Activated CD8-positive, alpha-beta T cell treated with anti-CD3 and anti-CD28 coated beads for 36 hours (primary cell): ENCODE data around the gene MIPOL1. TPM values are rescaled to one million over a fixed set of nuclear protein-coding genes. Genes with fewer than 3 reads are reported as not detected.

Experiments
- ATAC-seq: fragments of 200-7000 bp; cut with Tn5 transposase; one replicate; pipeline ENCODE4 v1.10.0; 2021; ENCODE audit warnings: mild to moderate bottlenecking, moderate library complexity
- CTCF ChIA-PET: fragments of 350-600 bp; sonication (Branson Sonifier 250); formaldehyde crosslinking; loops from one replicate; lab custom pipeline; 2021; ENCODE audit warnings: antibody characterized with exemption; lab: Charles Lee
- POLR2A ChIA-PET: fragments of 350-600 bp; sonication (Branson Sonifier 250); formaldehyde crosslinking; loops from one replicate; lab custom pipeline; 2021; ENCODE audit warnings: antibody characterized with exemption; lab: Charles Lee
- DNase-seq: peaks from one replicate; pipeline ENCODE4 v3.0.0-alpha.2; 2020
- H3K27ac Mint-ChIP-seq: one replicate; pipeline ENCODE4 v1.8.0; 2021; ENCODE audit warnings: mild to moderate bottlenecking, mixed read lengths
- H3K27me3 Mint-ChIP-seq: one replicate; pipeline ENCODE4 v1.8.0; 2021; ENCODE audit warnings: mixed read lengths
- H3K36me3 Mint-ChIP-seq: one replicate; pipeline ENCODE4 v1.8.0; 2021; ENCODE audit warnings: low read depth, mixed read lengths
- H3K4me1 Mint-ChIP-seq: one replicate; pipeline ENCODE4 v1.8.0; 2021; ENCODE audit warnings: low read depth, mixed read lengths
- H3K4me3 Mint-ChIP-seq: one replicate; pipeline ENCODE4 v1.8.0; 2021; ENCODE audit warnings: mild to moderate bottlenecking, moderate library complexity, mixed read lengths
- H3K9me3 Mint-ChIP-seq: one replicate; pipeline ENCODE4 v1.8.0; 2021; ENCODE audit warnings: mixed read lengths
- intact Hi-C: fragments of 100-400 bp; cut with micrococcal nuclease; formaldehyde crosslinking; loops from one replicate; pipeline ENCODE4 v1.10.0; 2022
- total RNA-seq, 2 experiments: library from RNA; stranded (reverse); gene quantifications; one replicate each; pipeline ENCODE4 v1.2.3, GENCODE V29; 2021
- TF ChIP-seq, protein P1 (sequence below): fragments of 200-600 bp; IDR thresholded peaks from one replicate; pipeline ENCODE4 v1.8.0; 2022; ENCODE audit warnings: antibody characterized with exemption, mild to moderate bottlenecking

Gene MIPOL1
- total RNA-seq, 2 experiments from 2014 or later = not detected

DNA sequence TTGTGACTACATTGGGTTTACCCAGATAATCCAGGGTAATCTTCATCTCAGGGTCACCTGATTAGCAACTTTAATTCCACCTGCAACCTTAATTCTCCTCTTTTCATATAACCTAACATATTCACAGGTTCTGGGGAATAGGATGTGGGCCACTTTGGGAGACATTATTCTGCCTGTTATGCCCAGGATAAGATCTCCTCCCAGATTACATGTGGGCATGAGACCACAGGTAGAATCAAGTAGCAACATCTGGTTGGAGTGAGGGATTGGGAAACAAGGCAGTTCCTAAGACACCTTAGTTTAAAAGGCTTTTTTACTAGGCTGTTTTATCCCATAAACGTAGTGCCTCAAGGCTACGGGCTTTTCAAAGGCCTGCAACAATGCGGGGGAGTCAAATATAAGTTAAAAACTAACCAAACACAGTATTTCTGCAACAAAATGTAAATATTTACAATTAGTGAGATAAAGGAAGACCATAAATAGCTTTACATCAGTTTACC lies 215.8 kb downstream of the MIPOL1 start:
- no peaks in the 10 kb centered on the region for H3K27me3 Mint-ChIP-seq
- ChIA-PET POLR2A (no interaction called here), CTCF (no interaction called here)
- peaks cover 2% of the 10 kb centered on the region for H3K9me3 Mint-ChIP-seq
- no peaks in the 10 kb centered on the region for H3K36me3 Mint-ChIP-seq
- TF ChIP-seq, protein P1, sequence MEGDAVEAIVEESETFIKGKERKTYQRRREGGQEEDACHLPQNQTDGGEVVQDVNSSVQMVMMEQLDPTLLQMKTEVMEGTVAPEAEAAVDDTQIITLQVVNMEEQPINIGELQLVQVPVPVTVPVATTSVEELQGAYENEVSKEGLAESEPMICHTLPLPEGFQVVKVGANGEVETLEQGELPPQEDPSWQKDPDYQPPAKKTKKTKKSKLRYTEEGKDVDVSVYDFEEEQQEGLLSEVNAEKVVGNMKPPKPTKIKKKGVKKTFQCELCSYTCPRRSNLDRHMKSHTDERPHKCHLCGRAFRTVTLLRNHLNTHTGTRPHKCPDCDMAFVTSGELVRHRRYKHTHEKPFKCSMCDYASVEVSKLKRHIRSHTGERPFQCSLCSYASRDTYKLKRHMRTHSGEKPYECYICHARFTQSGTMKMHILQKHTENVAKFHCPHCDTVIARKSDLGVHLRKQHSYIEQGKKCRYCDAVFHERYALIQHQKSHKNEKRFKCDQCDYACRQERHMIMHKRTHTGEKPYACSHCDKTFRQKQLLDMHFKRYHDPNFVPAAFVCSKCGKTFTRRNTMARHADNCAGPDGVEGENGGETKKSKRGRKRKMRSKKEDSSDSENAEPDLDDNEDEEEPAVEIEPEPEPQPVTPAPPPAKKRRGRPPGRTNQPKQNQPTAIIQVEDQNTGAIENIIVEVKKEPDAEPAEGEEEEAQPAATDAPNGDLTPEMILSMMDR = no peak
- ATAC-seq (no peak), DNase-seq (no peak)
- no peak overlapping the region for H3K4me3 Mint-ChIP-seq
- H3K4me1 Mint-ChIP-seq = no peaks in the 10 kb centered on the region
- H3K27ac Mint-ChIP-seq = no peak overlapping the region
- intact Hi-C loops = no loop called here

GRCh38 chr14:37416264-37416663 lies 218.5 kb downstream of the MIPOL1 start:
- Mint-ChIP-seq H3K36me3 (no peaks in the 10 kb centered on the region), H3K27ac (no peak overlapping the region), H3K27me3 (no peaks in the 10 kb centered on the region), H3K4me3 (no peak overlapping the region), H3K4me1 (no peaks in the 10 kb centered on the region), H3K9me3 (peaks cover 2% of the 10 kb centered on the region)
- no peak for DNase-seq
- no peak for ATAC-seq
- intact Hi-C loops = no loop called here
- ChIA-PET CTCF (no interaction called here), POLR2A (no interaction called here)
- TF ChIP-seq, protein P1 = no peak

GRCh38 chr14:37417151-37417550 lies 219.4 kb downstream of the MIPOL1 start:
- ATAC-seq = no peak
- Mint-ChIP-seq H3K4me1 (no peaks in the 10 kb centered on the region), H3K4me3 (no peak overlapping the region), H3K27ac (no peak overlapping the region), H3K36me3 (no peaks in the 10 kb centered on the region), H3K27me3 (no peaks in the 10 kb centered on the region), H3K9me3 (peaks cover 2% of the 10 kb centered on the region)
- POLR2A ChIA-PET = no interaction called here
- TF ChIP-seq, protein P1 = no peak
- intact Hi-C loops = no loop called here
- DNase-seq = no peak
- CTCF ChIA-PET = no interaction called here

GRCh38 chr14:37417833-37418232 lies 220.1 kb downstream of the MIPOL1 start:
- intact Hi-C loops = no loop called here
- Mint-ChIP-seq H3K9me3 (peaks cover 2% of the 10 kb centered on the region), H3K4me3 (no peak overlapping the region), H3K27me3 (no peaks in the 10 kb centered on the region), H3K4me1 (no peaks in the 10 kb centered on the region), H3K27ac (no peak overlapping the region), H3K36me3 (no peaks in the 10 kb centered on the region)
- ATAC-seq (no peak), DNase-seq (no peak)
- TF ChIP-seq, protein P1 = no peak
- ChIA-PET POLR2A (no interaction called here), CTCF (no interaction called here)

DNA sequence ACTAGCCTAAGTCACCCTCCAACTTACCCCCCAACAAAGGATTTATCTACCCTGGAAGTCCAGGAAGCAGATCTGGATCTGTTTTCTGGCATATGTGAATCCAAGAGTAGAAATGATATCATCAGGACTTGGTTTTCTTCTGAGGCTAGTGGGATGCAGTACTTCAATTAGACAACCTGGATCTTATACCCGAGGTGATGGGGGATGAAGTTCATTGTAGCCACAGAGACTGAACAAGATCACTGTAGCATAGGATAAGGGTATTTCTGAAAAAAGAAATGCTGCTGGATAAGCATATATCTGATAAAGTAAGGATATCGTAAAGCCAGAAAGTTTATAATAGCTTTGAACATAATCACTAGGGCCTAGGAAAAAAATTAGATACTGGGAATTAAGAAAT lies 222.9 kb downstream of the MIPOL1 start:
- intact Hi-C loops = no loop called here
- Mint-ChIP-seq H3K36me3 (no peaks in the 10 kb centered on the region), H3K27me3 (no peaks in the 10 kb centered on the region), H3K27ac (no peak overlapping the region), H3K4me1 (no peaks in the 10 kb centered on the region), H3K4me3 (no peak overlapping the region), H3K9me3 (peaks cover 2% of the 10 kb centered on the region)
- CTCF ChIA-PET = no interaction called here
- DNase-seq = no peak
- TF ChIP-seq, protein P1 = no peak
- no peak for ATAC-seq
- POLR2A ChIA-PET = no interaction called here
